Neural cell (in vitro differentiated cells): Measurements from ENCODE around the gene PRAC2. TPM values are rescaled to one million over a fixed set of nuclear protein-coding genes. Genes with fewer than 3 reads are reported as not detected.

Experiments used
- H2AFZ ChIP-seq: fragments of 200-600, 300-800 bp; sonication (generic), shearing (Covaris generic); 2 replicates; pipeline ENCODE4 v1.6.0; 2014; ENCODE audit warnings: low read depth, mild to moderate bottlenecking, antibody characterized with exemption, low read length, moderate library complexity
- H3F3A ChIP-seq: fragments of 200-600 bp; shearing (Covaris generic); 2 replicates; pipeline ENCODE4 v1.6.1; 2016; ENCODE audit warnings: mild to moderate bottlenecking, moderate library complexity, mixed read lengths, antibody characterized with exemption, low read length; ENCODE audit not compliant: insufficient read depth, poor library complexity, severe bottlenecking
- H3K27ac ChIP-seq: fragments of 200-600, 300-800 bp; sonication (generic), shearing (Covaris generic); 2 replicates; pipeline ENCODE4 v1.5.1; 2014; ENCODE audit warnings: mild to moderate bottlenecking, low read length, moderate library complexity
- H3K27me3 ChIP-seq: fragments of 300-800, 200-600 bp; sonication (generic), shearing (Covaris generic); 2 replicates; pipeline ENCODE4 v1.6.0; 2014; ENCODE audit warnings: mild to moderate bottlenecking, low read depth, low read length, moderate library complexity; ENCODE audit not compliant: insufficient read depth
- H3K36me3 ChIP-seq: fragments of 300-800, 200-600 bp; sonication (generic), shearing (Covaris generic); 2 replicates; pipeline ENCODE4 v1.5.1; 2014; ENCODE audit warnings: mild to moderate bottlenecking, antibody characterized with exemption, low read length, moderate library complexity; ENCODE audit not compliant: insufficient read depth
- H3K4me2 ChIP-seq: fragments of 300-800, 200-600 bp; sonication (generic), shearing (Covaris generic); 2 replicates; pipeline ENCODE4 v1.6.0; 2014; ENCODE audit warnings: mild to moderate bottlenecking, low read length
- H3K4me3 ChIP-seq: fragments of 300-800, 200-600 bp; sonication (generic), shearing (Covaris generic); 2 replicates; pipeline ENCODE4 v1.5.1; 2014; ENCODE audit warnings: mild to moderate bottlenecking, low read length, moderate library complexity
- H3K79me2 ChIP-seq: fragments of 200-600 bp; shearing (Covaris generic); replicated peaks from 2 replicates; pipeline ENCODE4 v1.6.0; 2014; ENCODE audit warnings: mild to moderate bottlenecking, low read length, moderate library complexity; ENCODE audit not compliant: insufficient read depth
- H3K9ac ChIP-seq: fragments of 300-800, 200-600 bp; sonication (generic), shearing (Covaris generic); 2 replicates; pipeline ENCODE4 v1.6.1; 2016; ENCODE audit warnings: mild to moderate bottlenecking, low read length, mixed read lengths
- H3K9me2 ChIP-seq: fragments of 200-600 bp; shearing (Covaris generic); 2 replicates; pipeline ENCODE4 v1.6.1; 2016; ENCODE audit warnings: mild to moderate bottlenecking, low read length, mixed read lengths; ENCODE audit not compliant: insufficient read depth
- H3K9me3 ChIP-seq: fragments of 200-600, 300-800 bp; sonication (generic), shearing (Covaris generic); 2 replicates; pipeline ENCODE4 v1.6.1; 2016; ENCODE audit warnings: mild to moderate bottlenecking, mixed run types, low read length, moderate library complexity, mixed read lengths
- H4K20me1 ChIP-seq: fragments of 200-600 bp; shearing (Covaris generic); 2 replicates; pipeline ENCODE4 v1.6.1; 2016; ENCODE audit warnings: mild to moderate bottlenecking, mixed run types; ENCODE audit not compliant: insufficient read depth
- CTCF ChIP-seq: fragments of 450-650 bp; IDR thresholded peaks from 2 replicates; pipeline ENCODE4 v1.5.1; 2014; ENCODE audit warnings: antibody characterized with exemption, mild to moderate bottlenecking, moderate library complexity; ENCODE audit not compliant: poor library complexity, severe bottlenecking
- EP300 ChIP-seq: fragments of 450-650 bp; conservative IDR thresholded peaks from 2 replicates; pipeline ENCODE4 v1.6.1; 2014; ENCODE audit warnings: antibody characterized with exemption, mild to moderate bottlenecking, moderate library complexity; ENCODE audit not compliant: poor library complexity, severe bottlenecking
- EZH2 ChIP-seq: fragments of 200-600, 300-800 bp; shearing (Covaris generic), sonication (generic); IDR thresholded peaks from 2 replicates; pipeline ENCODE4 v1.6.1; 2014; ENCODE audit warnings: antibody characterized with exemption, low read length, borderline replicate concordance, mild to moderate bottlenecking; ENCODE audit not compliant: insufficient read depth, poor library complexity, severe bottlenecking
- MXI1 ChIP-seq: fragments of 450-650 bp; conservative IDR thresholded peaks from 2 replicates; pipeline ENCODE4 v1.6.1; 2014; ENCODE audit warnings: antibody characterized with exemption, mild to moderate bottlenecking; ENCODE audit not compliant: poor library complexity, severe bottlenecking
- POLR2AphosphoS5 ChIP-seq: IDR thresholded peaks from 2 replicates; pipeline ENCODE4 v1.6.1; 2012
- RAD21 ChIP-seq: fragments of 450-650 bp; conservative IDR thresholded peaks from 2 replicates; pipeline ENCODE4 v1.6.1; 2014; ENCODE audit warnings: antibody characterized with exemption, mild to moderate bottlenecking, moderate library complexity
- REST ChIP-seq: IDR thresholded peaks from 2 replicates; pipeline ENCODE4 v1.6.1; 2012; ENCODE audit warnings: borderline replicate concordance
- SMC3 ChIP-seq: fragments of 450-650 bp; conservative IDR thresholded peaks from 2 replicates; pipeline ENCODE4 v1.6.1; 2014; ENCODE audit warnings: antibody characterized with exemption, mild to moderate bottlenecking, moderate library complexity; ENCODE audit not compliant: poor library complexity
- TAF1 ChIP-seq: IDR thresholded peaks from 2 replicates; pipeline ENCODE4 v1.6.1; 2012; ENCODE audit warnings: low read depth
- polyA plus RNA-seq: library from polyadenylated mRNA; depleted of rRNA; stranded (reverse); fragments of >200 nt; gene quantifications from 2 replicates; pipeline ENCODE4 v1.2.3, GENCODE V29; 2014

PRAC2 gene
- polyA plus RNA-seq, 1 donor from 2014 or later = not detected

- Histone ChIP-seq H3K4me3 (no peak overlapping the region), H3K27me3 (peaks cover 100% of the 10 kb centered on the region), H3K79me2 (no peaks in the 10 kb centered on the region), H3K9ac (no peak overlapping the region), H3K36me3 (no peaks in the 10 kb centered on the region), H2AFZ (no peak overlapping the region), H3F3A (no peaks in the 10 kb centered on the region), H3K27ac (no peak overlapping the region), H3K4me2 (no peak overlapping the region), H4K20me1 (no peaks in the 10 kb centered on the region), H3K9me3 (peaks cover 4% of the 10 kb centered on the region), H3K9me2 (no peaks in the 10 kb centered on the region)
- TF ChIP-seq SMC3 (no peak), EP300 (no peak), RAD21 (no peak), TAF1 (no peak), REST (no peak), CTCF (no peak), MXI1 (no peak), POLR2AphosphoS5 (no peak), EZH2 (no peak)
These were observed 7.2 kb downstream of the PRAC2 start for GRCh38 chr17:48730240-48730550.

- H3K9ac ChIP-seq = no peak overlapping the region
- no peak overlapping the region for H3K4me3 ChIP-seq
- no peak overlapping the region for H2AFZ ChIP-seq
- H3K27me3 ChIP-seq = peaks cover 100% of the 10 kb centered on the region
- H3K27ac ChIP-seq = no peak overlapping the region
- H3K36me3 ChIP-seq = no peaks in the 10 kb centered on the region
- no peaks in the 10 kb centered on the region for H4K20me1 ChIP-seq
- no peaks in the 10 kb centered on the region for H3K79me2 ChIP-seq
- H3K4me2 ChIP-seq = no peak overlapping the region
- peaks cover 3% of the 10 kb centered on the region for H3K9me3 ChIP-seq
- H3F3A ChIP-seq = no peaks in the 10 kb centered on the region
- H3K9me2 ChIP-seq = no peaks in the 10 kb centered on the region
- TF ChIP-seq MXI1 = no peak
- TF ChIP-seq EZH2 = no peak
- no peak for TF ChIP-seq TAF1
- TF ChIP-seq EP300 = no peak
- TF ChIP-seq POLR2AphosphoS5 = no peak
- TF ChIP-seq REST = no peak
- no peak for TF ChIP-seq CTCF
- no peak for TF ChIP-seq RAD21
- no peak for TF ChIP-seq SMC3
These were observed 8.4 kb downstream of the PRAC2 start for GRCh38 chr17:48731355-48731754.
